ENCODE measurements around the gene DGCR2. TPM values are rescaled to one million over a fixed set of nuclear protein-coding genes. Genes with fewer than 3 reads are reported as not detected.

Gene DGCR2
- total and polyA plus RNA-seq, 2 of the 8 experiments (the other 6 are each of a cell fraction or from before 2014, with no cell fraction given) = 42.3 to 62.2 TPM

- TF ChIP-seq ATF2 (IDR thresholded peaks at IDR 0.05; ENCODE audit: low read length) = no peak
- peak; percentile 73 for TF ChIP-seq EZH2 (IDR thresholded peaks at IDR 0.05; ENCODE audit: low read depth, low read length, severe bottlenecking)
- no peak for TF ChIP-seq GTF2F1 (IDR thresholded peaks at IDR 0.05; ENCODE audit: borderline replicate concordance, low read depth, low read length)
Measured at GRCh38 chr22:19169002-19169946, 47.1 kb upstream of the DGCR2 start (continued).

Data from H1 (cell line).